Measurements from ENCODE around the gene ARAP3.

DNA sequence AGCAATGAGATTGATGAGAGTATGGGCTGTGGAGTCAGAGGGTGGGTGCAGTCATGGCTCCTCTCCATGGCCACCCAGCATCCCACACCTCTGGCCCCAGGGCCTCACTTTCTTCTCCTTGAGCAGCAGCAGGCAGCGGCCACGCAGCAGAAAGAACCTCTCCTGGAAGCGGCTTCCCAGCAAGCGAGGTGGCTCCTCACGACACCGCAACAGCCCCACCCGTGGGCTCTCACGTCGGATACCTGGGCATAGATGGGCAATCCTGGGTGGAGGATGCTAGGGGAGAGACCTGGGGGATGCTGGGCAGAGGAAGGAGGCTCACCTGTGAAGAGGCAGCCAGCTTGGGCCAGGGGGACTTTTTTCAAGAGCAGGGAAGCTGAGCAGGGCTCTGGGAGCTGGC, 25.6 kb downstream of the ARAP3 start:
- no peak for TF ChIP-seq GATA2 (IDR thresholded peaks at IDR 0.05; ENCODE audit: low read depth, low read length)
- no peak for TF ChIP-seq GATA3 (IDR thresholded peaks at IDR 0.05; ENCODE audit: low read depth, low read length)

Measured in SH-SY5Y (cell line).